ENCODE data around the gene OAS1.
"Not testable (repeated sequence)": the region's sequence is repeated elsewhere in the genome, so short reads cannot be mapped to it uniquely, and the experiment has no call there.

OAS1 gene

DNA sequence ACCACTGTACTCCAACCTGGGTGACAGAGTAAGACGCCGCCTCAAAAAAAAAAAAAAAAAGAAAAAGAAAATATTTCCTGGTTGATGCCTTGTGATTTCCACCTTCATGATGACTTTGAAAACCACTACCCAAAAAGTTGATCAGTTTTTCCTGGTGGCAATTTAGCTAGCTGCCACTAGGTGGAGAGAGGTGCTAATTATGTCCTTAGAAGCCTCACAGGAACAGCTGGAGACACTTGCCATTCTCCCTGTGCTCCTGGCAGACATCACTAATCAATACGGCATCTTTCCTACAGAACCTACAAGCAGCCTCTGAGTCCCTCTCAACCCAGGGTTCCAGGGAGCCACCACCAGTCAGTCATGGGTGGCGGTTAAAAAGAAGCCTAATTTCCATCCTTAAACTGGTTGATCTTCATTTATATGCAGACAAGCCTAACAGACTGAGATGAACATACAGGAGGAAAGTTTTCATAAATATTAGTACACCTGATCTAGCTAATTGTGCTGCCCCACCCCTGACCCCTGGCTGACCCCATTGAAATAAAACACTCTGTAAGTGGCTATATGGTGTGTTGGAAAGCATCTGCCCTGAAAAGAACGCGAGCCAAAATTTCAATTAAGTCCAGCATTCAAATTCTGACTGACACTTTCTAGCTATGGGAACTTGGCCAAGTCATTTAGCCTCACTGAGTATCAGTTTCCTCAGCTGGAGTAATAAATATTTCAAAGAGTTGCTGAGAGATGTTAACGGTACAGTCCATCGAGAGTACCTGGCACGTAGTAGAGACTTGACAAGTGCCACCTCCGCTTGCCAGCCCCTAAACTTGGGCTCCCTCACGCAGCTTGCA lies 6.2 kb upstream of the OAS1 start:
- DNase-seq, result peak in 3 of 58 donors; percentile 4 to 16 (median 12)

GRCh38 chr12:112901271-112901670 lies 5.5 kb upstream of the OAS1 start:
- no peak for DNase-seq

- no peak for DNase-seq
Measured at GRCh38 chr12:112904571-112904970, 2.2 kb upstream of the OAS1 start.

GRCh38 chr12:112905451-112906089 lies 1.2 kb upstream of the OAS1 start:
- peak in 1 of 58 donors; percentile 12 for DNase-seq

GRCh38 chr12:112907415-112908157 lies 824 bp downstream of the OAS1 start:
- peak in 1 of 58 donors; percentile 4 for DNase-seq

GRCh38 chr12:112908548-112908947 lies 1.8 kb downstream of the OAS1 start:
- DNase-seq, result no peak

DNA sequence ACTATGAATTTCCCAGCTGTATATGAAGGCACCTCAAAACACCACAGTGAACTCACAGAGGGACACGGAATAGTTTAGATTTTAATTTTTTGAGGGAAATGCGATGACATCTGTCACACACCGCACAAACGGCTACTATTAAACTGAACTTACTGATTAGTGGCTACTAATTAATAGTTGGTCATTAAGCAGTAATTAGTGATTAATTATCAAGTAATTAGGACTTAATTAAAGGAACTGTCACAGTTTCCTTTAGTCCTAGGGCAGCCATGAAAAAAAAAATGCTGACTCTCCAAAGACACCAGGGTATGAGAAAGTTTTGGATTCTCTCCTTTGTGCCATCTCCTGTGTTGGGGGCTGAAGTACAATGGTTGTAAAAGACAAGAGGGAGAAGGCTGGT lies 2.9 kb downstream of the OAS1 start:
- DNase-seq, result no peak

DNA sequence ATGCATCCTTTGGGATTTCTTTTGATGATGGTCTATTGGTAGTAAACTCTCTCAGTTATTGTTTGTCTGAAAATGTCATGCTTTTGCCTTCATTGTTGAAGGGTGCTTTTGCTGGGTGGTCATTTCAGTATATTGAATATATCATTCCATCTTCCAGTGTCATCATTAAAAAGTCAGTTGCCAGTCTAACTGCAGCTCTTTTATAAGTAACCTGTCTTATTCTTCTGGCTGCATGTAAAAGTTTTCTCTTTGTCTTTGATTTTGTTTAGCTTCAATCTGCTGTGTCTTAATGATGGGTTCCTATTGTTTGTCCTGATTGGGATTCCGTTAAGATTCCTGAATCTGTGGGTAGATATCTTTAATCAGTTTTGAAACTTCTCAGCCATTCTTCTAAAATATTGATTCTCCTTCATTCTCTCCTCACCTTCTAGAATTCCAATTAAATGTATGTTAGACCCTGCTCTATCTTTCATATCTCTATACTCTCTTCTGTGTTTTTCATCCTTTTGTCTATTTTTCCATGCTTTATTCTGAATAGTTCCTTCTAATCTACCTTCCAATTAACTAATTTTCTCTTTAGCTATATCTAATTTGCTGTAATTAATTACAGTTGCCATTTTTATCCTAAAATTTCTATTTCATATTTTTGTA lies 6.4 kb downstream of the OAS1 start:
- DNase-seq, result no peak

DNA sequence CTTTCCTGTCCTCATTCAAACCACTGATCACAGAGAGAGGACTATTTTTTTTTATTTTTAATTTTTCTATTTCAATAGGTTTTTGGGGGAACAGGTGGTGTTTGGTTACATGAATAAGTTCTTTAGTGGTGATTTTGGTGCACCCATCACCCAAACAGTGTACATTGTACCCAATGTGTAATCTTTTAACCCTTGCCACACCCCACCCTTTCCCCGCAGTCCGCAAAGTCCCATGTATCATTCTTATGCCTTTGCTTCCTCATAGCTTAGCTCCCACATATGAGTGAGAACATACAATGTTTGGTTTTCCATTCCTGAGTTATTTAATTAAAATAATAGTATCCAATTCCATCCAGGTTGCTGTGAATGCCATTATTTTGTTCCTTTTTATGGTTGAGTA lies 7.1 kb downstream of the OAS1 start:
- DNase-seq, result not testable (repeated sequence)

GRCh38 chr12:112916270-112916669 lies 9.5 kb downstream of the OAS1 start:
- DNase-seq, result no peak

- no peak for DNase-seq
Measured at GRCh38 chr12:112919121-112919520, 12.4 kb downstream of the OAS1 start.

DNA sequence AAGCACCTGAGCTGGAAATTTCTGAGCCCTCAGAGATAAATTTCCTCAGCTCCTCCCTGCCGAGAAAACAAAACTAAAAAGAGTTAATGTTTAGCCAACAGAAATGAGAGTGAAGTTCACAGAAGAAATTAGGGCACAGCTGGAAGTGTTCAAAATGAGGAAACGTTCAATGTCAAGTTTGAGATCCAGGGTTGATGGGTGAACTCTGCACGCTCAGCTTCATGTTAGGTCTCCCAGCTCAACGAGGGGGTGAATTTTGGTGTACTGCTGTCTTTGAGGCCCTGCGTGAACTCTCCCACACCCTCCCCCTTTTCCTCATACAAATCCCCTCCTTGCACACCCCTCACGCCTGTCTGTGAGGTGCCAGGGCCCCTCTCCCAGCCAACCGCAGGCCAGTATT lies 18.2 kb downstream of the OAS1 start:
- DNase-seq, result no peak

DNA sequence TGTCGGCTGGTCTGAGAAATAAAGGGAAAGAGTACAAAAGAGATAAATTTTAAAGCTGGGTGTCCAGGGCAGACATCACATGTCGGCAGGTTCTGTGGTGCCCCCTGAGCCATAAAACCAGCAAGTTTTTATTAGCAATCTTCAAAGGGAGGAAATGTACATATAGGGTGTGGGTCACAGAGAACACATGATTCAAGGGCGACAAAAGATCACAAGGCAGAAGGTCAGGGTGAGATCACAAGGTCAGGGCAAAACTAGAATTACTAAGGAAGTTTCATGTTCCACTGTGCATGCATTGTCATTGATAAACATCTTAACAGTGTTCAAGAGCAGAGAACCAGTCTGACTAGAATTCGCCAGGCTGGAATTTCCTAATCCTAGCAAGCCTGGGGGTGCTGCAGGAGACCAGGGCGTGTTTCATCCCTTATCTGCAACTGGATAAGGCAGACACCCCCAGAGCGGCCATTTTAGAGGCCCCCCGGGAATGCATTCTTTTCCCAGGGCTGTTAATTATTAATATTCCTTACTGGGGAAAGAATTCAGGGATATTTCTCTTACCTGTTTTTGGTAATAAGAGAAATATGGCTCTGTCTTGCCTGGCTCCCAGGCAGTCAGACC lies 19.8 kb downstream of the OAS1 start:
- DNase-seq, result not testable (repeated sequence)

GRCh38 chr12:112927475-112927874 lies 20.7 kb downstream of the OAS1 start:
- DNase-seq, result no peak

DNA sequence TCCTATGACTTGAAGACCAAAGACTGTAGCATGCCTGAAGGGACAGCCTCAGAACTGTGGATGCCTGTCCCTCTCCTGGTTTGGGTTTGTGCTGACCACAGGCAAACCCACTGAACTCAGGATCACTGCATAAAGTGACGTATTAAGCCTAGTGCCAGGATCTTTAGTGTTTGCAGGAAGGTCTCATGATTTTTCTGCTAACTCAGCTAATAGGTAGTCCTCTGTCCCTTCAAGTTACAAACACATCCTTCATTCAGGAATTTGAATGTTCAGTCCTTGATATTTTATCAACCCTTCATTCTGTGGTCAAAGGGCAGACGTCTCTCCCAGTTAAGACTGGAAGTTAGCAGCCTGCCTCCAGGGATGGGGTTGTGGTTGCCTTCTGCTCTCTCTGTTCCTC lies 21.2 kb downstream of the OAS1 start:
- DNase-seq, result no peak

DNA sequence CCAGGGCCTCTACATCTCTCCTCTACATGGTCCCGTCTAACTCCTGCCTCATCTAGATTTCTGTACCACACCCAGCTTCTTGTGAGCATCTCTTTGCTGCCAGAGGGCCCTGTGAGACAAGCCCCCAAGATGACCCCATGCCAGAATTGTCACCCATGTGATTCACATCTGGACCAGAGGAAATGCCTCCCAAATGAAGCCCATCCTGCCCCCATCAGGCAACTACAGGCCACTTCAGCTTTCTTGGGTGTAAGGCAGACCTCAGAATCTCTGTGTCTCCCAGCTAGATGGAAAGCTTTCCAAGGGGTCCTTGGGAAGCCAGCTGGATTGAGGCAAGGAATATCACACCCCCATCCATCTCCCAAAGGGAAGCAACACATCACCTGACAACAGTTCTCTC lies 22.2 kb downstream of the OAS1 start:
- DNase-seq, result no peak

- DNase-seq, result no peak
Measured at GRCh38 chr12:112929715-112930114, 23.0 kb downstream of the OAS1 start.

- DNase-seq, result no peak
Measured at GRCh38 chr12:112930350-112930749, 23.6 kb downstream of the OAS1 start.

DNA sequence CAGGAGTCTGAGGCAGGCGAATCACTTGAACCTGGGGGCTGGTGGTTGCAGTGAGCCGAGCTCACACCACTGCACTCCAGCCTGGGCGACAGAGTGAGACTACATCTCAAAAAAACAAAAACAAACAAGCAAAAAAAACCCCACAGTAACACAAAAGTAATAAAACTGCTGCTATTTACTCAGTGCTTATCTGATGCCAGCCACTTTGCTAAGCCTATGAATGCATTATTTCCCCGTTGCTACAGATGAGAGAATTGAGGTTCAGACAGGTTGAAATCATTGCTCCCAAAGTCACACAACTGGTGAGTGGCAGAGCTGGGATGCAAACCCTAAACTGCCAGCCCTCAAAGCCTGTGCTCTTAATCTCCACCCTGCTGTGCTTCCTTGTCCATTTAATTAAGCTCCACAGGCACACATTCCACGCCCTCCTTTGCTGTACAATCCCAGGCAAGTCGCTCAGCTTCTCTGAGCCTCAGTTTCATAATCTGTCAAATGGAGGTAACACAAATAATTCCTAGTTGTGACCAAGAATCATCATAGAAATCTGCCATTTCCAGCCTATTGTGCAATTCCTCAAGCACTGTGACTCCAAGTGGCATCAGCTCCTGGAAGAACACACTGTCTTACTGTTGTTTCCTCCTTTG lies 25.8 kb downstream of the OAS1 start:
- DNase-seq, result no peak

DNA sequence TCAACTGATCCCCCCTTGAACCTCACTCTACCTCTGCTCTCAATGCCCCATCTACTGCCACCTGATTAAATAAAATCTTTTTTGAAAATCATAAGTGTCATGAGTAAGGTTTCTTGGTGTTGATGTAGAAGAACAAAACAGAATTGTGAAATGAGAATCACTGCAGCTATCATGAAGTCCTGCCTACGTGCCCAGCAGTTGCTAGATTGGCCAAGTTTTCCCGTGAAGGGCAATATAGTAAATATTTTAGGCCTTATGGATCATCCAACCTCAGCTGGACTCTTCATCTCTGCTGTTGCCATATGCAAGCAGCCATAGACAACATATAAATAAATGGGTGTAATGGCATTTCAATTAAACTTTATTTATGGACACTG lies 26.4 kb downstream of the OAS1 start:
- DNase-seq, result no peak

DNA sequence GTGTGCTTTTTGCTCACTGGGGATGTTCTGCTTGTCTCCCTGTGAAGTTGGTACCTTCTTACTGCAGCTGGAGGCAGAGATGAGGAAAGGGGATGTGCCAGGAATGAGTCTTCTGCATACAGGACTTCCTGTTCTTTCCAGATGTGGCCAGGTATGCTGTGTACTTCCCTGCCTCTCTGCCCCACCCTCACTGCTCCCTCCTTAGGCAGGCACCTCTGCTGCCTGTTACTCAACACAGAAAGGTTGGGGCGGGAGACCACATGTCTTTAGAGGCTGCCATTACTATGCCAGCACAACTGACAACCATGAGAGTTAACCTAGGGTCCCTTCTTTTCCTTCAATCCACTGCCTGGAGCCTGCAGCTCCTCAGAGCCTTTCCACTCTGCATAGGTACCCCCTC lies 29.5 kb downstream of the OAS1 start:
- DNase-seq, result no peak

Measured in anterior cingulate cortex (tissue), 58 donors.